ENCODE measurements around the gene SEPTIN6. TPM values are rescaled to one million over a fixed set of nuclear protein-coding genes. Genes with fewer than 3 reads are reported as not detected.

SEPTIN6 gene
- total and polyA plus RNA-seq, 2 of the 8 experiments (the other 6 are each of a cell fraction or from before 2014, with no cell fraction given), result 31.0 to 42.6 TPM

DNA sequence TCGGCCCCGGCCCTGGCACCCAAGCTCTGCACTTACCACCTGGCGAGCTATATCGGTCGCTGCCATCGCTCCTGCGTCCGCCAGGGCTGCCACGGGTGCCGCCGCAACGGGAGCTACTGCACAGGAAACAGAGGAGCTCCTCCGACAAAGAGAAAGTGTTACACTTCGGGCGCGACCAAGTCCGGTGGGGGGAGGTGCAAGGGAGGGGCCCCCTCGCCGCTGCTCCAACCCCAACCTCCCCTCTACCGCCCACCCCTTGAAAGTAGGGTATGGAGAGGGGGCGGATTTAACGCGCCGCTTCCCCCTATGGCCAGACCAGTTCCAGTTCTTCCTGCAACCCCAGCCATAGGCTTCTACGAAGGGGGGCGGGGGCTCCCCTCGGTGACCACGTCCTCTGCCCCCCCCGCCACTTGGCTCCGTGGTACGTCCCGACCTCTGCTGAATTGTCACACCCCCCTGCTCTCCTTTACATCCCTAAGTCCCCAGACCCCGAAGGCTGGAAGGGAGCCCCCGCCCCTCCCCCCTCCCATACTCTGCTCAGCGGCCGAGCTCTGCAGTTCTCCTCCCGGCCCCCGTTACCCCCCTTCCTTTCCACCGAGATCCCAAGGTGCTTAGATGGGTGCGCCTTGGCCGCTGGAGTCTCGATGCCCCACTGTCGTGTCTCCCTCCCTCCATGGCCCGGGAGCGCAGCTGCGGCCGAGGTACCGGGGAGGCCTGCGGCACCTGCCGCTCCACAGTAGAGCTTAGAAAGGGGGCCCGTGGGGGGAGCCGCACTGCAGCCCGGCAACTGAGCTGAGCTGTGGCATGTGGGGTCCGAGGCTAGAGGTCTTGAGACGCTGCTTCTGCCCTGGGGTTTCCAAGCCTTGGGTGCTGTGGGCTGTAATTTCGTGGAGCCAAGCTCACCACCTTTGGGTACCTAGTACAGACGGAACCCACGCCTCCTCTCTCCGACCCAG, at the start of gene SEPTIN6 (continued):
- TF ChIP-seq, protein P1, sequence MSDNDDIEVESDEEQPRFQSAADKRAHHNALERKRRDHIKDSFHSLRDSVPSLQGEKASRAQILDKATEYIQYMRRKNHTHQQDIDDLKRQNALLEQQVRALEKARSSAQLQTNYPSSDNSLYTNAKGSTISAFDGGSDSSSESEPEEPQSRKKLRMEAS (IDR thresholded peaks at IDR 0.05), result no peak; the same call in 1 of the 2 replicates
- TF ChIP-seq TAF7 (optimal IDR thresholded peaks at IDR 0.05; ENCODE audit: borderline replicate concordance, low read depth, low read length) (no peak), BRCA1 (IDR thresholded peaks at IDR 0.05; ENCODE audit: low read depth, low read length) (no peak), YY1 (IDR thresholded peaks at IDR 0.05; ENCODE audit: low read depth, low read length) (no peak), CTBP2 (IDR thresholded peaks at IDR 0.05; ENCODE audit: borderline replicate concordance, insufficient read depth, insufficient read length, low read length) (no peak), POLR2AphosphoS5 (IDR thresholded peaks at IDR 0.05; ENCODE audit: low read depth, low read length) (no peak), TBP (IDR thresholded peaks at IDR 0.05; ENCODE audit: low read depth, low read length) (no peak), CHD1 (IDR thresholded peaks at IDR 0.05; ENCODE audit: low read depth, low read length) (no peak)
- TF ChIP-seq, protein P2, sequence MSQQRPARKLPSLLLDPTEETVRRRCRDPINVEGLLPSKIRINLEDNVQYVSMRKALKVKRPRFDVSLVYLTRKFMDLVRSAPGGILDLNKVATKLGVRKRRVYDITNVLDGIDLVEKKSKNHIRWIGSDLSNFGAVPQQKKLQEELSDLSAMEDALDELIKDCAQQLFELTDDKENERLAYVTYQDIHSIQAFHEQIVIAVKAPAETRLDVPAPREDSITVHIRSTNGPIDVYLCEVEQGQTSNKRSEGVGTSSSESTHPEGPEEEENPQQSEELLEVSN (IDR thresholded peaks at IDR 0.05), result no peak
- TF ChIP-seq, protein P3, sequence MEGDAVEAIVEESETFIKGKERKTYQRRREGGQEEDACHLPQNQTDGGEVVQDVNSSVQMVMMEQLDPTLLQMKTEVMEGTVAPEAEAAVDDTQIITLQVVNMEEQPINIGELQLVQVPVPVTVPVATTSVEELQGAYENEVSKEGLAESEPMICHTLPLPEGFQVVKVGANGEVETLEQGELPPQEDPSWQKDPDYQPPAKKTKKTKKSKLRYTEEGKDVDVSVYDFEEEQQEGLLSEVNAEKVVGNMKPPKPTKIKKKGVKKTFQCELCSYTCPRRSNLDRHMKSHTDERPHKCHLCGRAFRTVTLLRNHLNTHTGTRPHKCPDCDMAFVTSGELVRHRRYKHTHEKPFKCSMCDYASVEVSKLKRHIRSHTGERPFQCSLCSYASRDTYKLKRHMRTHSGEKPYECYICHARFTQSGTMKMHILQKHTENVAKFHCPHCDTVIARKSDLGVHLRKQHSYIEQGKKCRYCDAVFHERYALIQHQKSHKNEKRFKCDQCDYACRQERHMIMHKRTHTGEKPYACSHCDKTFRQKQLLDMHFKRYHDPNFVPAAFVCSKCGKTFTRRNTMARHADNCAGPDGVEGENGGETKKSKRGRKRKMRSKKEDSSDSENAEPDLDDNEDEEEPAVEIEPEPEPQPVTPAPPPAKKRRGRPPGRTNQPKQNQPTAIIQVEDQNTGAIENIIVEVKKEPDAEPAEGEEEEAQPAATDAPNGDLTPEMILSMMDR (IDR thresholded peaks at IDR 0.05; ENCODE audit: control extremely low read depth in 1 of 3, insufficient read depth in 1 of 3, low read depth in 1 of 3, low read length in 3 of 3), result no peak
